PFSK-1 (cell line): ENCODE results near the gene PCDHGA8.
A peak's percentile ranks its signal among the peaks of the same experiment; 100 is the strongest.

Experiments
- FOXP2 ChIP-seq: optimal IDR thresholded peaks from 2 replicates; pipeline ENCODE3; 2011; ENCODE audit warnings: borderline replicate concordance, control low read depth, inconsistent platforms; ENCODE audit not compliant: insufficient read depth; ENCODE audit errors: extremely low read length, extremely low read depth
- POLR2AphosphoS5 ChIP-seq: IDR thresholded peaks from 2 replicates; pipeline ENCODE4 v1.6.1; 2012; ENCODE audit warnings: low read depth, mild to moderate bottlenecking, control low read depth, low read length, moderate library complexity
- REST ChIP-seq, 2 experiments: IDR thresholded peaks; 2 replicates each; pipeline versions ENCODE4 v1.6.1 to v1.8.0; 2011 to 2012; ENCODE audit warnings: low read depth in 2 of 2, low read length in 2 of 2, control low read depth in 1 of 2, inconsistent platforms in 1 of 2, mild to moderate bottlenecking in 1 of 2, moderate library complexity in 1 of 2; ENCODE audit not compliant: insufficient read depth in 1 of 2
- SIN3A ChIP-seq: IDR thresholded peaks from 2 replicates; pipeline ENCODE4 v1.6.1; 2012; ENCODE audit warnings: mild to moderate bottlenecking, low read length, moderate library complexity, borderline replicate concordance; ENCODE audit not compliant: insufficient read depth
- TAF1 ChIP-seq: IDR thresholded peaks from 2 replicates; pipeline ENCODE4 v1.6.1; 2012; ENCODE audit warnings: low read length, control low read depth, borderline replicate concordance; ENCODE audit not compliant: insufficient read depth

Gene PCDHGA8

GRCh38 chr5:141349917-141350619, 42.4 kb upstream of the PCDHGA8 start, which contains the start of gene PCDHGB1:
Gene PCDHGB1 (plus strand): TSS chr5:141350099. CDS start chr5:141350261, 162 bp downstream.
- TF ChIP-seq POLR2AphosphoS5 (peak; percentile 51; the same call in 1 of the 2 replicates), TAF1 (no peak)

GRCh38 chr5:141351591-141351990, 40.8 kb upstream of the PCDHGA8 start:
- TF ChIP-seq SIN3A (no peak), TAF1 (no peak), POLR2AphosphoS5 (no peak), FOXP2 (no peak), REST (IDR thresholded peaks at IDR 0.05; ENCODE audit: insufficient read depth in 1 of 2, low read depth in 2 of 2, low read length in 2 of 2) (no peak)

- TF ChIP-seq REST (IDR thresholded peaks at IDR 0.05; ENCODE audit: insufficient read depth in 1 of 2, low read depth in 2 of 2, low read length in 2 of 2) (no peak), FOXP2 (no peak), POLR2AphosphoS5 (no peak), SIN3A (no peak), TAF1 (no peak)
Observed at GRCh38 chr5:141354900-141355469, 37.4 kb upstream of the PCDHGA8 start, which contains the start of gene PCDHGA4. Gene PCDHGA4 (plus strand): TSS chr5:141355021. CDS start chr5:141355108, 87 bp downstream.

- no peak for TF ChIP-seq FOXP2
- TF ChIP-seq POLR2AphosphoS5: no peak
- TF ChIP-seq SIN3A: no peak
- no peak for TF ChIP-seq TAF1
- no peak for TF ChIP-seq REST (IDR thresholded peaks at IDR 0.05; ENCODE audit: insufficient read depth in 1 of 2, low read depth in 2 of 2, low read length in 2 of 2)
Observed at GRCh38 chr5:141355641-141356040, 36.8 kb upstream of the PCDHGA8 start.

- TF ChIP-seq POLR2AphosphoS5 (no peak), TAF1 (no peak), FOXP2 (no peak), SIN3A (no peak), REST (IDR thresholded peaks at IDR 0.05; ENCODE audit: insufficient read depth in 1 of 2, low read depth in 2 of 2, low read length in 2 of 2) (no peak)
Observed at GRCh38 chr5:141356133-141356532, 36.3 kb upstream of the PCDHGA8 start.
